ENCODE results near the gene LGR4. TPM values are rescaled to one million over a fixed set of nuclear protein-coding genes. Genes with fewer than 3 reads are reported as not detected.

Gene LGR4
- total and polyA plus RNA-seq, 9 of the 15 experiments (the other 6 are each of a cell fraction or from before 2014, with no cell fraction given) = 0.94 to 10.1 (median 5.8) TPM

DNA sequence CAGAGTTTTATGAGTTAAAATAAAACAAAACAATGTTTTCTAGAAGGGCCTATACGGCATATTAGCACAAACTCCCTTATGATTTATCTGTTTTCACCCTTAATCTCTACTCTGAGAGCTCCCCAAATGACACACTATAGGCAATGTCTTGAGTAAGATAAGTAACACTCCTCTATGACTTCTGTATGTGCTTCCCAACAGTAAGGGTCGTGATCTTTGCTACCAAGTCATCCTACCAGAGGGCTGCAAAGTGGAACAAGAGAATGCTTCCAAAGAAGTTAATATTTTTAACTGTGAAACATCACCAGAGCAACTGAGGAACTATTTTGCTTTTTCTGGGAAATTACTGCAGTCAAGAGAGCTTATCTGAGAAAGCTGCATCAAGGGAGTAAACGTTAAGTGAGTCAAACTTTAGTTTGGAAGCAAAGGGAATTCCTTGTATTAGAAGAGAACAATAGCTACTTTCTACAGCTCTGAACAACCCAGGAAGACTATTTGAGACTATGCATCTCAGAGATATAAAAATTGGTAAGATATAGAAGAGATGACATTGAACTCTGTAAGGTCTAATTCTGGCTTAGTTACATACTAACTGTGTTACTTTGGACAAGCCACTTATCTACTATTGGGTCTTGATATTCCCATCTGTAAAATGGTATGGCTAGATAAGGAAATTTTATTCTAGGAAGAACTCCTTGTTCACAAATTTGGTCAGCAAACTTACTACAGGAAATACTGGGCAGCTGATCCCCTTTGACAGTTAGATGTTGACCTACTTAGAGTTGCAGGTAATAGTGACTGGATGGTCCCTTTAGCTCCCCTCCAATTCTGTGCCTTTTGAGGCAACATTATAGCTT is 65.9 kb downstream of the LGR4 start (continued):
- TF ChIP-seq XRCC5 (IDR thresholded peaks at IDR 0.05; ENCODE audit: low read depth, low read length) = no peak
- TF ChIP-seq, protein P1, sequence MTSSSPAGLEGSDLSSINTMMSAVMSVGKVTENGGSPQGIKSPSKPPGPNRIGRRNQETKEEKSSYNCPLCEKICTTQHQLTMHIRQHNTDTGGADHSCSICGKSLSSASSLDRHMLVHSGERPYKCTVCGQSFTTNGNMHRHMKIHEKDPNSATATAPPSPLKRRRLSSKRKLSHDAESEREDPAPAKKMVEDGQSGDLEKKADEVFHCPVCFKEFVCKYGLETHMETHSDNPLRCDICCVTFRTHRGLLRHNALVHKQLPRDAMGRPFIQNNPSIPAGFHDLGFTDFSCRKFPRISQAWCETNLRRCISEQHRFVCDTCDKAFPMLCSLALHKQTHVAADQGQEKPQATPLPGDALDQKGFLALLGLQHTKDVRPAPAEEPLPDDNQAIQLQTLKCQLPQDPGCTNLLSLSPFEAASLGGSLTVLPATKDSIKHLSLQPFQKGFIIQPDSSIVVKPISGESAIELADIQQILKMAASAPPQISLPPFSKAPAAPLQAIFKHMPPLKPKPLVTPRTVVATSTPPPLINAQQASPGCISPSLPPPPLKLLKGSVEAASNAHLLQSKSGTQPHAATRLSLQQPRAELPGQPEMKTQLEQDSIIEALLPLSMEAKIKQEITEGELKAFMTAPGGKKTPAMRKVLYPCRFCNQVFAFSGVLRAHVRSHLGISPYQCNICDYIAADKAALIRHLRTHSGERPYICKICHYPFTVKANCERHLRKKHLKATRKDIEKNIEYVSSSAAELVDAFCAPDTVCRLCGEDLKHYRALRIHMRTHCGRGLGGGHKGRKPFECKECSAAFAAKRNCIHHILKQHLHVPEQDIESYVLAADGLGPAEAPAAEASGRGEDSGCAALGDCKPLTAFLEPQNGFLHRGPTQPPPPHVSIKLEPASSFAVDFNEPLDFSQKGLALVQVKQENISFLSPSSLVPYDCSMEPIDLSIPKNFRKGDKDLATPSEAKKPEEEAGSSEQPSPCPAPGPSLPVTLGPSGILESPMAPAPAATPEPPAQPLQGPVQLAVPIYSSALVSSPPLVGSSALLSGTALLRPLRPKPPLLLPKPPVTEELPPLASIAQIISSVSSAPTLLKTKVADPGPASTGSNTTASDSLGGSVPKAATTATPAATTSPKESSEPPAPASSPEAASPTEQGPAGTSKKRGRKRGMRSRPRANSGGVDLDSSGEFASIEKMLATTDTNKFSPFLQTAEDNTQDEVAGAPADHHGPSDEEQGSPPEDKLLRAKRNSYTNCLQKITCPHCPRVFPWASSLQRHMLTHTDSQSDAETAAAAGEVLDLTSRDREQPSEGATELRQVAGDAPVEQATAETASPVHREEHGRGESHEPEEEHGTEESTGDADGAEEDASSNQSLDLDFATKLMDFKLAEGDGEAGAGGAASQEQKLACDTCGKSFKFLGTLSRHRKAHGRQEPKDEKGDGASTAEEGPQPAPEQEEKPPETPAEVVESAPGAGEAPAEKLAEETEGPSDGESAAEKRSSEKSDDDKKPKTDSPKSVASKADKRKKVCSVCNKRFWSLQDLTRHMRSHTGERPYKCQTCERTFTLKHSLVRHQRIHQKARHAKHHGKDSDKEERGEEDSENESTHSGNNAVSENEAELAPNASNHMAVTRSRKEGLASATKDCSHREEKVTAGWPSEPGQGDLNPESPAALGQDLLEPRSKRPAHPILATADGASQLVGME (CRISPR knock-in tag; IDR thresholded peaks at IDR 0.05) = no peak
- TF ChIP-seq NCOR1 (IDR thresholded peaks at IDR 0.05) = 0 out of 2 replicates have a peak, but pooled peaks have one; percentile 33
- TF ChIP-seq, protein P2, sequence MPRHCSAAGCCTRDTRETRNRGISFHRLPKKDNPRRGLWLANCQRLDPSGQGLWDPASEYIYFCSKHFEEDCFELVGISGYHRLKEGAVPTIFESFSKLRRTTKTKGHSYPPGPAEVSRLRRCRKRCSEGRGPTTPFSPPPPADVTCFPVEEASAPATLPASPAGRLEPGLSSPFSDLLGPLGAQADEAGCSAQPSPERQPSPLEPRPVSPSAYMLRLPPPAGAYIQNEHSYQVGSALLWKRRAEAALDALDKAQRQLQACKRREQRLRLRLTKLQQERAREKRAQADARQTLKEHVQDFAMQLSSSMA (CRISPR knock-in tag; IDR thresholded peaks at IDR 0.05) = no peak
- TF ChIP-seq RCOR1 (IDR thresholded peaks at IDR 0.05; ENCODE audit: borderline replicate concordance in 1 of 2, low read depth in 2 of 2, low read length in 2 of 2) = 0 out of 4 replicates have a peak, but pooled peaks of 1 of the 2 experiments have one; percentile 14
- TF ChIP-seq, protein P3, sequence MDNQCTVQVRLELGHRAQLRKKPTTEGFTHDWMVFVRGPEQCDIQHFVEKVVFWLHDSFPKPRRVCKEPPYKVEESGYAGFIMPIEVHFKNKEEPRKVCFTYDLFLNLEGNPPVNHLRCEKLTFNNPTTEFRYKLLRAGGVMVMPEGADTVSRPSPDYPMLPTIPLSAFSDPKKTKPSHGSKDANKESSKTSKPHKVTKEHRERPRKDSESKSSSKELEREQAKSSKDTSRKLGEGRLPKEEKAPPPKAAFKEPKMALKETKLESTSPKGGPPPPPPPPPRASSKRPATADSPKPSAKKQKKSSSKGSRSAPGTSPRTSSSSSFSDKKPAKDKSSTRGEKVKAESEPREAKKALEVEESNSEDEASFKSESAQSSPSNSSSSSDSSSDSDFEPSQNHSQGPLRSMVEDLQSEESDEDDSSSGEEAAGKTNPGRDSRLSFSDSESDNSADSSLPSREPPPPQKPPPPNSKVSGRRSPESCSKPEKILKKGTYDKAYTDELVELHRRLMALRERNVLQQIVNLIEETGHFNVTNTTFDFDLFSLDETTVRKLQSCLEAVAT (IDR thresholded peaks at IDR 0.05) = no peak
- TF ChIP-seq CBX5 (IDR thresholded peaks at IDR 0.05; ENCODE audit: borderline replicate concordance, low read depth) = no peak
- TF ChIP-seq NFRKB (IDR thresholded peaks at IDR 0.05; ENCODE audit: low read depth) = no peak
- TF ChIP-seq SP2 (IDR thresholded peaks at IDR 0.05; ENCODE audit: extremely low read depth, low read depth, low read length, poor library complexity, severe bottlenecking) = no peak
- TF ChIP-seq BRD9 (IDR thresholded peaks at IDR 0.05; ENCODE audit: low read depth, partially characterized antibody) = no peak
- TF ChIP-seq PHB2 (IDR thresholded peaks at IDR 0.05; ENCODE audit: low read depth) = no peak
- no peak for TF ChIP-seq BHLHE40 (IDR thresholded peaks at IDR 0.05; ENCODE audit: low read length)
- no peak for TF ChIP-seq ZNF143 (CRISPR knock-in tag; IDR thresholded peaks at IDR 0.05)
- TF ChIP-seq ZNF263 (CRISPR knock-in tag; IDR thresholded peaks at IDR 0.05; ENCODE audit: borderline replicate concordance) = no peak
- TF ChIP-seq ZC3H8 (IDR thresholded peaks at IDR 0.05) = no peak
- TF ChIP-seq ZNF77 (CRISPR knock-in tag; IDR thresholded peaks at IDR 0.05) = no peak
- TF ChIP-seq ETS2 (tag; IDR thresholded peaks at IDR 0.05; ENCODE audit: borderline replicate concordance, poor library complexity, severe bottlenecking) = no peak
- no peak for TF ChIP-seq ZNF197 (CRISPR knock-in tag; IDR thresholded peaks at IDR 0.05; ENCODE audit: low read depth)
- TF ChIP-seq TBL1XR1 (IDR thresholded peaks at IDR 0.05; ENCODE audit: low read length in 2 of 2) = no peak
- peak; percentile 77 for TF ChIP-seq MEIS2 (IDR thresholded peaks at IDR 0.05; ENCODE audit: partially characterized antibody)
- no peak for TF ChIP-seq ELF2 (CRISPR knock-in tag; IDR thresholded peaks at IDR 0.05)
- peak; percentile 93 for TF ChIP-seq RBM25 (IDR thresholded peaks at IDR 0.05; ENCODE audit: low read depth, low read length, severe bottlenecking)
